SK-N-SH treated with all-trans-retinoic acid at 6 μM for 48 hours (cell line): Measurements from ENCODE around the gene NSFL1C.

Experiments
- ARNTL ChIP-seq: fragments of 450-650 bp; formaldehyde crosslinking; IDR thresholded peaks from 2 replicates; pipeline ENCODE4 v1.5.0; 2020; ENCODE audit warnings: low read depth, mild to moderate bottlenecking, moderate library complexity, borderline replicate concordance
- GLIS3 ChIP-seq: fragments of 250-450 bp; sonication (Bioruptor Pico); IDR thresholded peaks from 2 replicates; pipeline ENCODE4 v1.5.0; 2020; ENCODE audit warnings: mild to moderate bottlenecking, moderate library complexity
- RARB ChIP-seq: fragments of 250-450 bp; sonication (Bioruptor Pico); IDR thresholded peaks from 2 replicates; pipeline ENCODE4 v1.8.0; 2021; ENCODE audit warnings: mild to moderate bottlenecking, moderate library complexity
- SNAI2 ChIP-seq: fragments of 250-450 bp; sonication (Bioruptor Pico); IDR thresholded peaks from 2 replicates; pipeline ENCODE4 v1.5.0; 2020; ENCODE audit warnings: mild to moderate bottlenecking, moderate library complexity
- ZFP30 ChIP-seq: fragments of 450-650 bp; formaldehyde crosslinking; IDR thresholded peaks from 2 replicates; pipeline ENCODE4 v1.5.0; 2022; ENCODE audit warnings: mild to moderate bottlenecking, moderate library complexity
- ZNF70 ChIP-seq: fragments of 450-650 bp; formaldehyde crosslinking; IDR thresholded peaks from 2 replicates; pipeline ENCODE4 v1.5.0; 2020; ENCODE audit warnings: mild to moderate bottlenecking, moderate library complexity
- ZNF8 ChIP-seq: fragments of 450-650 bp; formaldehyde crosslinking; IDR thresholded peaks from 2 replicates; pipeline ENCODE4 v1.5.0; 2020; ENCODE audit warnings: mild to moderate bottlenecking, moderate library complexity
- TF ChIP-seq, protein P1 (sequence below): fragments of 250-450 bp; sonication (Bioruptor Pico); IDR thresholded peaks from 2 replicates; pipeline ENCODE4 v1.5.1; 2021; ENCODE audit warnings: mild to moderate bottlenecking, moderate library complexity
- TF ChIP-seq, protein P2 (sequence below): fragments of 250-450 bp; sonication (Bioruptor Pico); IDR thresholded peaks from 2 replicates; pipeline ENCODE4 v1.5.0; 2020; ENCODE audit warnings: mild to moderate bottlenecking, moderate library complexity
- TF ChIP-seq, protein P3 (sequence below): fragments of 250-450 bp; sonication (Bioruptor Pico); IDR thresholded peaks from 2 replicates; pipeline ENCODE4 v1.5.1; 2020; ENCODE audit warnings: low read depth, mild to moderate bottlenecking, moderate library complexity

DNA sequence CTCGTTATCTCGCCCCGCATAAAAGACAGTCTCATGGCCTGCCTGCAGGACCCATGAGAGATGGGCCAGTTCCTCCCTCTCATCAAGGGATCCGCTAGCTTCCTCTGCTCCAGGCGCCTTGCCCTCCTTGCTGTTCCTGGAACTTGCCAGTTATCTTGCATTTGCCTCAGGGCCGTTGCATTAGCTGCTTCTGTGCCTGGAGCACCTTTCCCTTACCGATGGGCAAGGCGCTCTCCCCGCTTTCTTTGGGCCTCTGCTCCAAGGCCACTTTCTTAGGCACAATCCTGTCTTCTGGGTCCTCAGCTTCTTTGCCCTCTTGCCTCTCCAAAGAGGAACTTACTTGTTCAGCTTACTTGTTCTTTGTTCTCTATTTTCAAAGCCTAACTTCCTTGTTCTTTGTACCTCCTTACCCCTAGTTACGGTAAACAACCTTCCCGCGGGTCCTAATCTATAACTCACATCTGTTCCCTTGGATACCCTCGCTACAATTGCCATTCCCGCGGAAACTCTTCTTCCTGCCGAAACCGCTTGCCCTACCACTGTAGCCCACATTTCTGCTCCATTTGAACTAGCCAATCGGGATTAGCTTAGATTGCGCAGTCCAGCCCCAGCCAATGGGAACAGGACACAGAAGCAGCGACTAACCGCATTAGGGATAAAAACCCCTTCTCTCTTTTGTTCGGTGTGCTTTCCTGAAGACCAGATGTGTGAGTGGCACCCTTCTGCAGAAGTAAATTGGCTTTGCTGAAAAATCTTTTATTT, 887 bp upstream of the NSFL1C start:
- TF ChIP-seq ARNTL: no peak
- no peak for TF ChIP-seq ZNF8 (CRISPR knock-in tag)
- TF ChIP-seq, protein P1, sequence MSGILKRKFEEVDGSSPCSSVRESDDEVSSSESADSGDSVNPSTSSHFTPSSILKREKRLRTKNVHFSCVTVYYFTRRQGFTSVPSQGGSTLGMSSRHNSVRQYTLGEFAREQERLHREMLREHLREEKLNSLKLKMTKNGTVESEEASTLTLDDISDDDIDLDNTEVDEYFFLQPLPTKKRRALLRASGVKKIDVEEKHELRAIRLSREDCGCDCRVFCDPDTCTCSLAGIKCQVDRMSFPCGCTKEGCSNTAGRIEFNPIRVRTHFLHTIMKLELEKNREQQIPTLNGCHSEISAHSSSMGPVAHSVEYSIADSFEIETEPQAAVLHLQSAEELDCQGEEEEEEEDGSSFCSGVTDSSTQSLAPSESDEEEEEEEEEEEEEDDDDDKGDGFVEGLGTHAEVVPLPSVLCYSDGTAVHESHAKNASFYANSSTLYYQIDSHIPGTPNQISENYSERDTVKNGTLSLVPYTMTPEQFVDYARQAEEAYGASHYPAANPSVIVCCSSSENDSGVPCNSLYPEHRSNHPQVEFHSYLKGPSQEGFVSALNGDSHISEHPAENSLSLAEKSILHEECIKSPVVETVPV (CRISPR knock-in tag): no peak
- TF ChIP-seq, protein P2, sequence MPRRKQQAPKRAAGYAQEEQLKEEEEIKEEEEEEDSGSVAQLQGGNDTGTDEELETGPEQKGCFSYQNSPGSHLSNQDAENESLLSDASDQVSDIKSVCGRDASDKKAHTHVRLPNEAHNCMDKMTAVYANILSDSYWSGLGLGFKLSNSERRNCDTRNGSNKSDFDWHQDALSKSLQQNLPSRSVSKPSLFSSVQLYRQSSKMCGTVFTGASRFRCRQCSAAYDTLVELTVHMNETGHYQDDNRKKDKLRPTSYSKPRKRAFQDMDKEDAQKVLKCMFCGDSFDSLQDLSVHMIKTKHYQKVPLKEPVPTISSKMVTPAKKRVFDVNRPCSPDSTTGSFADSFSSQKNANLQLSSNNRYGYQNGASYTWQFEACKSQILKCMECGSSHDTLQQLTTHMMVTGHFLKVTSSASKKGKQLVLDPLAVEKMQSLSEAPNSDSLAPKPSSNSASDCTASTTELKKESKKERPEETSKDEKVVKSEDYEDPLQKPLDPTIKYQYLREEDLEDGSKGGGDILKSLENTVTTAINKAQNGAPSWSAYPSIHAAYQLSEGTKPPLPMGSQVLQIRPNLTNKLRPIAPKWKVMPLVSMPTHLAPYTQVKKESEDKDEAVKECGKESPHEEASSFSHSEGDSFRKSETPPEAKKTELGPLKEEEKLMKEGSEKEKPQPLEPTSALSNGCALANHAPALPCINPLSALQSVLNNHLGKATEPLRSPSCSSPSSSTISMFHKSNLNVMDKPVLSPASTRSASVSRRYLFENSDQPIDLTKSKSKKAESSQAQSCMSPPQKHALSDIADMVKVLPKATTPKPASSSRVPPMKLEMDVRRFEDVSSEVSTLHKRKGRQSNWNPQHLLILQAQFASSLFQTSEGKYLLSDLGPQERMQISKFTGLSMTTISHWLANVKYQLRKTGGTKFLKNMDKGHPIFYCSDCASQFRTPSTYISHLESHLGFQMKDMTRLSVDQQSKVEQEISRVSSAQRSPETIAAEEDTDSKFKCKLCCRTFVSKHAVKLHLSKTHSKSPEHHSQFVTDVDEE (CRISPR knock-in tag): no peak
- TF ChIP-seq, protein P3, sequence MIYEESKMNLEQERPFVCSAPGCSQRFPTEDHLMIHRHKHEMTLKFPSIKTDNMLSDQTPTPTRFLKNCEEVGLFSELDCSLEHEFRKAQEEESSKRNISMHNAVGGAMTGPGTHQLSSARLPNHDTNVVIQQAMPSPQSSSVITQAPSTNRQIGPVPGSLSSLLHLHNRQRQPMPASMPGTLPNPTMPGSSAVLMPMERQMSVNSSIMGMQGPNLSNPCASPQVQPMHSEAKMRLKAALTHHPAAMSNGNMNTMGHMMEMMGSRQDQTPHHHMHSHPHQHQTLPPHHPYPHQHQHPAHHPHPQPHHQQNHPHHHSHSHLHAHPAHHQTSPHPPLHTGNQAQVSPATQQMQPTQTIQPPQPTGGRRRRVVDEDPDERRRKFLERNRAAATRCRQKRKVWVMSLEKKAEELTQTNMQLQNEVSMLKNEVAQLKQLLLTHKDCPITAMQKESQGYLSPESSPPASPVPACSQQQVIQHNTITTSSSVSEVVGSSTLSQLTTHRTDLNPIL (CRISPR knock-in tag): no peak
- TF ChIP-seq GLIS3 (CRISPR knock-in tag): no peak
- TF ChIP-seq ZNF70 (CRISPR knock-in tag): no peak
- no peak for TF ChIP-seq SNAI2 (CRISPR knock-in tag)
- no peak for TF ChIP-seq ZFP30 (CRISPR knock-in tag)
- no peak for TF ChIP-seq RARB
